Measurements from ENCODE around the gene EMSY.
"Not testable (repeated sequence)": the region's sequence is repeated elsewhere in the genome, so short reads cannot be mapped to it uniquely, and the experiment has no call there.

Gene EMSY

GRCh38 chr11:76574879-76575278 lies 130.1 kb downstream of the EMSY start:
- no peak overlapping the region for H3K4me3 ChIP-seq (ENCODE audit: low read depth, low read length)
- TF ChIP-seq CTCF (IDR thresholded peaks at IDR 0.05; ENCODE audit: borderline replicate concordance, insufficient read depth, low read depth, low read length), result no peak

GRCh38 chr11:76577226-76577920 lies 132.6 kb downstream of the EMSY start:
- H3K4me3 ChIP-seq (ENCODE audit: low read depth, low read length), result no peak overlapping the region
- no peak for TF ChIP-seq CTCF (IDR thresholded peaks at IDR 0.05; ENCODE audit: borderline replicate concordance, insufficient read depth, low read depth, low read length)

- no peak for TF ChIP-seq CTCF (IDR thresholded peaks at IDR 0.05; ENCODE audit: borderline replicate concordance, insufficient read depth, low read depth, low read length)
- H3K4me3 ChIP-seq (ENCODE audit: low read depth, low read length), result no peak overlapping the region
Observed at GRCh38 chr11:76577921-76578653, 133.3 kb downstream of the EMSY start.

- H3K4me3 ChIP-seq (ENCODE audit: low read depth, low read length), result no peak overlapping the region
- TF ChIP-seq CTCF (IDR thresholded peaks at IDR 0.05; ENCODE audit: borderline replicate concordance, insufficient read depth, low read depth, low read length), result no peak
Observed at GRCh38 chr11:76578654-76579055, 133.8 kb downstream of the EMSY start.

GRCh38 chr11:76579056-76579751 lies 134.4 kb downstream of the EMSY start:
- H3K4me3 ChIP-seq (ENCODE audit: low read depth, low read length), result no peak overlapping the region
- no peak for TF ChIP-seq CTCF (IDR thresholded peaks at IDR 0.05; ENCODE audit: borderline replicate concordance, insufficient read depth, low read depth, low read length)

- no peak for TF ChIP-seq CTCF (IDR thresholded peaks at IDR 0.05; ENCODE audit: borderline replicate concordance, insufficient read depth, low read depth, low read length)
Observed at GRCh38 chr11:76579752-76580151, 134.9 kb downstream of the EMSY start.

GRCh38 chr11:76582471-76582870 lies 137.7 kb downstream of the EMSY start:
- not testable (repeated sequence) for H3K4me3 ChIP-seq (ENCODE audit: low read depth, low read length)

More at GRCh38 chr11:76579752-76580151, 134.9 kb downstream of the EMSY start:
- no peak overlapping the region for H3K4me3 ChIP-seq (ENCODE audit: low read depth, low read length)

All from GM12875 (cell line).